ENCODE data around the gene NLK.
A peak's percentile ranks its signal among the peaks of the same experiment; 100 is the strongest.
"Not testable (repeated sequence)": the region's sequence is repeated elsewhere in the genome, so short reads cannot be mapped to it uniquely, and the experiment has no call there.

Gene NLK

GRCh38 chr17:28042657-28042720 lies at the start of gene NLK:
Gene NLK (plus strand): TSS chr17:28042677. CDS start chr17:28042874, 197 bp downstream.
- DNase-seq = no peak

GRCh38 chr17:27993161-27993695 lies 49.2 kb upstream of the NLK start:
- no peak for DNase-seq

GRCh38 chr17:27993723-27994310 lies 48.7 kb upstream of the NLK start:
- DNase-seq = no peak

GRCh38 chr17:27994586-27994985 lies 47.9 kb upstream of the NLK start:
- DNase-seq = no peak

GRCh38 chr17:27995554-27995953 lies 46.9 kb upstream of the NLK start:
- DNase-seq = no peak

- DNase-seq = no peak
Observed at GRCh38 chr17:27996202-27997043, 46.1 kb upstream of the NLK start.

GRCh38 chr17:27997044-27997401 lies 45.5 kb upstream of the NLK start:
- DNase-seq = no peak

GRCh38 chr17:27997522-27997921 lies 45.0 kb upstream of the NLK start:
- DNase-seq = no peak

GRCh38 chr17:28001149-28001548 lies 41.3 kb upstream of the NLK start:
- DNase-seq = no peak

GRCh38 chr17:28004344-28004743 lies 38.1 kb upstream of the NLK start:
- no peak for DNase-seq

- not testable (repeated sequence) for DNase-seq
Observed at GRCh38 chr17:28007925-28008324, 34.6 kb upstream of the NLK start.

GRCh38 chr17:28008513-28008912 lies 34.0 kb upstream of the NLK start:
- DNase-seq = peak; percentile 26 to 52 (median 44)

GRCh38 chr17:28010406-28010805 lies 32.1 kb upstream of the NLK start:
- DNase-seq = no peak

GRCh38 chr17:28018439-28019070 lies 23.9 kb upstream of the NLK start:
- no peak for DNase-seq

- DNase-seq = no peak
Observed at GRCh38 chr17:28020515-28020914, 22.0 kb upstream of the NLK start.

GRCh38 chr17:28029044-28029443 lies 13.4 kb upstream of the NLK start:
- DNase-seq = no peak

GRCh38 chr17:28030386-28030785 lies 12.1 kb upstream of the NLK start:
- DNase-seq = no peak

GRCh38 chr17:28031174-28031573 lies 11.3 kb upstream of the NLK start:
- no peak for DNase-seq

- DNase-seq = peak; percentile 38 to 67 (median 49)
Observed at GRCh38 chr17:28033972-28034714, 8.3 kb upstream of the NLK start.

GRCh38 chr17:28035452-28035851 lies 7.0 kb upstream of the NLK start:
- not testable (repeated sequence) for DNase-seq

GRCh38 chr17:28035884-28036283 lies 6.6 kb upstream of the NLK start:
- not testable (repeated sequence) for DNase-seq

- peak in 2 of 3 donors; percentile 24 to 42 for DNase-seq
Observed at GRCh38 chr17:28038802-28039201, 3.7 kb upstream of the NLK start.

- DNase-seq = no peak
Observed at GRCh38 chr17:28039251-28039650, 3.2 kb upstream of the NLK start.

- no peak for DNase-seq
Observed at GRCh38 chr17:28040406-28040805, 2.1 kb upstream of the NLK start.

Data from suppressor macrophage treated with lipopolysaccharide for 1 hour (primary cell).